ENCODE results near the gene SSBP3. TPM values are rescaled to one million over a fixed set of nuclear protein-coding genes. Genes with fewer than 3 reads are reported as not detected.

The SSBP3 gene
- total and polyA plus RNA-seq, 4 donors = 7.7 to 24.7 (median 17.3) TPM

GRCh38 chr1:54424398-54424797 is 18.2 kb upstream of the SSBP3 start:
- Histone ChIP-seq H3K9ac (ENCODE audit: low read depth in 1 of 2, low read length in 2 of 2) (no peak overlapping the region), H3K36me3 (ENCODE audit: control insufficient read depth in 4 of 4, insufficient read depth in 3 of 4, low read depth in 1 of 4, low read length in 3 of 4) (no peaks in the 10 kb centered on the region), H3K4me1 (ENCODE audit: control insufficient read depth in 4 of 4, insufficient read depth in 4 of 4, low read length in 3 of 4) (peaks cover 0 to 3% (median 2%) of the 10 kb centered on the region in 4 donors), H3K9me3 (ENCODE audit: control insufficient read depth in 4 of 4, low read length in 3 of 4) (no peaks in the 10 kb centered on the region), H3K27me3 (ENCODE audit: control insufficient read depth in 4 of 4, insufficient read depth in 4 of 4, low read length in 3 of 4) (no peaks in the 10 kb centered on the region), H3K4me3 (ENCODE audit: low read depth in 1 of 3, low read length in 3 of 3) (no peak overlapping the region), H3K27ac (ENCODE audit: low read depth in 1 of 2, low read length in 2 of 2) (no peak overlapping the region)
- TF ChIP-seq CTCF (IDR thresholded peaks at IDR 0.05; ENCODE audit: low read depth, low read length, missing input control) (no peak), NR2F2 (IDR thresholded peaks at IDR 0.05) (no peak), ZBTB33 (IDR thresholded peaks at IDR 0.05) (no peak), SP1 (IDR thresholded peaks at IDR 0.05) (no peak), YY1 (IDR thresholded peaks at IDR 0.05) (no peak), HNF4A (conservative IDR thresholded peaks at IDR 0.05) (no peak), HNF4G (IDR thresholded peaks at IDR 0.05) (no peak), TAF1 (conservative IDR thresholded peaks at IDR 0.05) (no peak), REST (IDR thresholded peaks at IDR 0.05) (no peak), GABPA (IDR thresholded peaks at IDR 0.05 in 1 of 2, conservative IDR thresholded peaks at IDR 0.05 in 1 of 2) (no peak), JUND (IDR thresholded peaks at IDR 0.05) (no peak), RXRA (IDR thresholded peaks at IDR 0.05) (no peak), ATF3 (IDR thresholded peaks at IDR 0.05) (no peak), FOXA1 (IDR thresholded peaks at IDR 0.05) (no peak), EGR1 (IDR thresholded peaks at IDR 0.05; ENCODE audit: low read depth in 2 of 2) (no peak), RAD21 (IDR thresholded peaks at IDR 0.05) (no peak), FOXA2 (IDR thresholded peaks at IDR 0.05) (no peak), MAX (IDR thresholded peaks at IDR 0.05) (no peak)
- WGBS = 95% methylated on average over 2 of the region's 2 CpGs
- no peak for DNase-seq (ENCODE audit: low spot score)

Measured in liver (tissue), 9 donors.